ENCODE data around the gene GCSAM.

Gene GCSAM

DNA sequence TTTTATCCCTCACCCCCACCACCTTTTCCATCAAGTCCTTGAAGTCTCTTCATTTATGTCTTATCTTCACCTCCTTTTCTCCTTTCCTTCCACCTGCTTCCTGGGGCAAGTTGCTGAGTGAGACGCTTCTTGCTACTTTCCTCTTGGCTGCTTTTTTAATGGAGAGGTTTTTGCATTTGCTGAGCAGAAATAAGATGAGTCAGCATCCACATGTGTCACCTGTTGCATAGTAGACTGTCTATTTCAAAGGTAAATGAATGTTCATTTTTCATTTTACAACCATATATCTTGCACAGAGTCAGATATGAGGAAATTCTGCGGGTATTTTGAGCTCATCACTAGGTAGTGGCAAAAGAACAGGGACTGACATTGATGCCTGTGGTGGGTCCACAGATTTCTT, 28.3 kb downstream of the GCSAM start:
- peak; percentile 70 for DNase-seq (ENCODE audit: low spot score)

DNA sequence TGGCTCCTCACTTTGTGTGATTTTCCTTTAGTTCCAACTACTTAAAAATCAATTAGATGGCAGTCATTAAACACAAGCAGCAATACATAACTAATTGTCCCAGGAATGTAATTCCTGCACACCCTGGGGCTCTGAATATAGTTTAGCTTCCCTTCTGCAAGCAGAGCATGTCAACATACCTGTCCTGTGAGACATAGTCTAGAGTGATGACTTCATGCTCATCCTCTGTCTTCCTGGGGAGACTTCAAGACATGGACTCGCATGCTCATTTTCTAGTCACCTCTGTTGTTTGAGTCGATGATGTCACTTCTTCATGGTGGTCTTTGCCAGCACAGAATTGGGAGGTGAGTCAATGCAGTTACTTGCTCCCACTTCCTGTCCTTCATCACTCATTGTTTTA, 31.1 kb downstream of the GCSAM start:
- peak; percentile 100 for DNase-seq (ENCODE audit: low spot score)

GRCh38 chr3:112097378-112097777, 35.7 kb downstream of the GCSAM start:
- peak; percentile 98 for DNase-seq (ENCODE audit: low spot score)

DNA sequence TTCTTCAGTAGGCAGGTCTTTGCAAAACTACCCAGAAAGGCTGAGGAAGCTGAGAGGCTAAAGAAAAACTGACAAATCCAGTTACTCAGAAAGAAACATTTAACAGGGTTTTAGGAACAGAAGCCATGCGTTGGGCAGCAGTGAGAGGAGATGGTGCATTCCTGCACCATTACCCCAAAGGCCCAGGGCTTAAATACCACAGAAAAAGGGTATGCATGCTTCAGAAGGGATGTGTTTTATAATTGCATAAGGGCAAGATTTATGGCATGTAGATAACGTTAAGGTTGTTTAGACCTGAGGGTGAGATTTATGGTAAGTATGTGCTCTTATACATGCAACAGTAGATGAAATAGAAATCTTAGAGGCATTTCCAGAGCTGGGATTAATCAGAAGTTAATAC, 36.9 kb downstream of the GCSAM start:
- peak; percentile 33 for DNase-seq (ENCODE audit: low spot score)

GRCh38 chr3:112095731-112096130, 37.3 kb downstream of the GCSAM start:
- peak; percentile 56 for DNase-seq (ENCODE audit: low spot score)

GRCh38 chr3:112093180-112093522, 39.9 kb downstream of the GCSAM start:
- DNase-seq (ENCODE audit: low spot score), result no peak

DNA sequence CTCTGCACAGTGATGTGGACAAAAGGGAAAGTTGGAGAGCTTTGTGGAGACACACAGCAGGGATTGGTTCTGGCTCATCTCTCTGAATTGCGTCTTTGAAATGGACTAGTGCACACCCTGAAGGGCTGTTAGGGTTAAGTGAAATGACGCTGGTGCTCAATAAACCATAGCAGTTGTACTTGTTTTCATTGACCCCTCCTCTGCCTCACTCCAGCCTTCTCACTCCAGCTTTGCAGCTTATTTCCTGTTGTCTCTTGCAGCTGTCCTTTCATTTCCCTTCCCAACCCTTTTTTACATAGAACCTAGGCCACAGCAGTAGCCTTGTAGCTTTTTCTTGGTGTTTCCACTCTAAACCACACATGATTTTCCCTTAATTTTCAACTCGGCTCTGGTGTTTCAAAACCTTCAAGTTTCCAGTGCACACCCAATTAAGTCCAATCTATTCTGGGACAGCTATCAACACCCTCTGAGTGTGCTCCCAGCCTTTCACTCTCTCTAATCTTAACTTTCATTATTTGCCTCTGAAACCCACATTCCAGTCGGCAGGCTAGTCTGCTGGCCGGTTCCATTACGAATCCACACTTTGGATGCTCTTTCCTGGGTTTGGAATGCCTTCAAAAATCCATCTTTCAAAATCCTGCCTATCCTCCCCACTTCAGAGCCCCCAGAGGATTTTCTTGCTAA, 40.4 kb downstream of the GCSAM start:
- peak; percentile 82 for DNase-seq (ENCODE audit: low spot score)

- DNase-seq (ENCODE audit: low spot score), result no peak
Measured at GRCh38 chr3:112090887-112091586, 42.0 kb downstream of the GCSAM start.

- DNase-seq (ENCODE audit: low spot score), result no peak
Measured at GRCh38 chr3:112089956-112090886, 42.8 kb downstream of the GCSAM start.

GRCh38 chr3:112088944-112089343, 44.1 kb downstream of the GCSAM start:
- DNase-seq (ENCODE audit: low spot score), result no peak

GRCh38 chr3:112087746-112088145, 45.3 kb downstream of the GCSAM start:
- DNase-seq (ENCODE audit: low spot score), result no peak

- peak; percentile 70 for DNase-seq (ENCODE audit: low spot score)
Measured at GRCh38 chr3:112086875-112087524, 46.0 kb downstream of the GCSAM start.

DNA sequence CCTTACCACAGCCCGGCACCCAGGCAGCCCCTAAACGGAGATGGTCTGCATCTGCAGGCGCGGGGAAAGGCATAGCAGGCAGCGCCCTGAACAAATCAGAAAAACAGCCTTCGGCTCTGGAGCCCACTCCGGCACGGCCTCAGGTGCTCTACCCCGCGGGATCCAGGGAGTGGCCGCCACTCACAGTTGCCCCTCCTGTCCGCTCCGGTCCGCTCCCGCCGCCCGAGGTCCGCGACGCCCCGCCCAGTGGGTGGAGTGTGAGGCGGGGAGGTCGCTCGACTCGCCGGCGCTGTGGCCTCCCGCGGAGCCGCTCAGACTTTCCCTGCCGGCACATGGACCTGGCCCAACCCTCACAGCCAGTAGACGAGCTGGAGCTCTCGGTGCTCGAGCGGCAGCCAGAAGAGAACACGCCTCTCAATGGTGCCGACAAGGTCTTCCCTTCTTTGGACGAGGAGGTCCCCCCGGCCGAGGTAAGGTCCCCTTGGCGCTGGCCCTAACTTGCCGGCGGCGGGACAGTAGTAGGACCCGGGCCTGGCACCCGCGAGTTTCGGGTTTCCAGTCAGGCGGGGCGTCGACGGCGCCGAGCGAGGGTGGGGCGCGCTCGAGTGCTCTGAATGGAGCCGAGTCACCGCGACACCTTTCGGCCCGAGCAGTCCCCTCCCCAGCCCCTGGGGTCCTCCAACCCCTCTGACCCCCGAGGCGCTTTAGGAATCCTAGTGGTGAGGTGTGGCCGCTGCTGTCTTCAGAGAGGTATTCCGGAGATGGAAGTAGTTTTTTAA, 46.8 kb downstream of the GCSAM start, which contains the start of gene C3orf52:
TSS of gene C3orf52 (plus strand) at position 314 of the 779 bp plus-strand sequence. CDS start at position 333, 19 bp downstream.
- DNase-seq (ENCODE audit: low spot score), result peak; percentile 93

DNA sequence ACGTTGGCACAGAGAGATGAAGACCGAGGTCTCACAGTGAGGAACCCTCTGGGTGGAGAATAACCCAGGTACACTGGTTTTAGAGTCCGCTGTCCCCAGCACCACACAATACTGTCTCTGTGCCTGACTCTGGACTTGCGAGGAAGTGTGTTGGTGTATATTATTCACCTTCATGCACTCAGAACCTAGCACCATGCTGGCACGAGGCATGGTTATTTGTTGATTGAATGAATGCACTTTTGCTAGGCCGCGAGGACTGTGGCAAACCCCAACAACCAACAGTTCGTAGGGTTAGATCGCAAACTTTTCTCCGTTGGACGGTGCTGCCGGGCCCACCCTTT, 47.3 kb downstream of the GCSAM start:
- DNase-seq (ENCODE audit: low spot score), result no peak

GRCh38 chr3:112084980-112085705, 47.9 kb downstream of the GCSAM start:
- peak; percentile 71 for DNase-seq (ENCODE audit: low spot score)

- DNase-seq (ENCODE audit: low spot score), result no peak
Measured at GRCh38 chr3:112083239-112083638, 49.8 kb downstream of the GCSAM start.

- no peak for DNase-seq (ENCODE audit: low spot score)
Measured at GRCh38 chr3:112078125-112079083, 54.6 kb downstream of the GCSAM start.

- DNase-seq (ENCODE audit: low spot score), result peak; percentile 97
Measured at GRCh38 chr3:112074616-112075497, 58.2 kb downstream of the GCSAM start.

Measured in kidney tubule cell (primary cell).